Right renal pelvis (tissue), 4 donors: ENCODE measurements around the gene APBA2. TPM values are rescaled to one million over a fixed set of nuclear protein-coding genes. Genes with fewer than 3 reads are reported as not detected.
"Not testable (repeated sequence)": the region's sequence is repeated elsewhere in the genome, so short reads cannot be mapped to it uniquely, and the experiment has no call there.

Source experiments
- DNase-seq, 4 donors: peaks; one replicate each; pipeline ENCODE4 v3.0.0-alpha.2; 2013; ENCODE audit warnings: low read depth in 4 of 4, low spot score in 3 of 4, missing footprints in 1 of 4
- polyA plus RNA-seq, 4 donors: library from polyadenylated mRNA; unstranded; fragments of 120-200 nt; gene quantifications; one replicate each; pipeline ENCODE4 v1.2.1, GENCODE V29; 2013; ENCODE audit not compliant: insufficient read length in 4 of 4

The APBA2 gene
- polyA plus RNA-seq, 4 donors, result 11.4 to 15.2 (median 13.0) TPM

GRCh38 chr15:29031502-29032228, 145.9 kb downstream of the APBA2 start:
- DNase-seq, result no peak

DNA sequence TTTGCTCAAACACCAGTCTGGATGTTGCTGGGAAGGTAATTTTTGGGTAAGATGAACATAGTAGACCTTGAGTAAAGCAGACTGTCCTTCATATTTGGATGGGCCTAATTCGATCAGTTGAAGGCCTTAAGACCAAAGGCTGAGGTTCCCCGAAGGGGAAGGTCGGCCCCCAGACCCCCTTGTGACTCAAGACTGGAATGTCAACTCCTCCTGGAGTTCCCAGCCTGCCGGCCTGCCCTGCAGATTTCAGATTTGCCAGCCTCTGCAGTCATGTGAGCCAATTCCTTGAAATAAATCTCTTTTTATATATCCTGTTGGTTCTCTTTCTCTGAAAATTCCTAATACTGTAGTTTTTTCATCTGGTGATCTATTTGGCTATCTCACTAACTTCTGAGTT, 146.5 kb downstream of the APBA2 start:
- no peak for DNase-seq

DNA sequence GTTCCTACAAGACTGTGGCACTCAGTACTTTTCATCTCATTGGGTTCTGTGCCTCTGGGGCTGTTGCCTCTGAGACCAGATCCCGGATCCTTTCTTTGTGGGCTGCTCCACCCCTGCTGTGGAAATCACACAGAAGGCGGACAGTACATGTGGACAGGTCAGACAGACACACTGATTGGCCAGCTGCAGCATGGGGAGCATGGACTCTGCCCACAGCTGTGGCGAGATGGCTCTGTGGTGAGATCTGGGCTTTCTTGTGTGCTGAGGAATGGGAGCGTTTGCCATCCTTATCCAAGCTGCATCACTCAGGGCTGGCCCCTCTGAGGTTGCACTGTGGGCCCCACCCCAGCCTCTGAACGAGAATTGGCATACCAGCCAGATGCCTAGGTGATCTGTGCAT, 147.0 kb downstream of the APBA2 start:
- DNase-seq, result no peak

- DNase-seq, result no peak
These were observed 148.4 kb downstream of the APBA2 start for GRCh38 chr15:29034151-29034550.

DNA sequence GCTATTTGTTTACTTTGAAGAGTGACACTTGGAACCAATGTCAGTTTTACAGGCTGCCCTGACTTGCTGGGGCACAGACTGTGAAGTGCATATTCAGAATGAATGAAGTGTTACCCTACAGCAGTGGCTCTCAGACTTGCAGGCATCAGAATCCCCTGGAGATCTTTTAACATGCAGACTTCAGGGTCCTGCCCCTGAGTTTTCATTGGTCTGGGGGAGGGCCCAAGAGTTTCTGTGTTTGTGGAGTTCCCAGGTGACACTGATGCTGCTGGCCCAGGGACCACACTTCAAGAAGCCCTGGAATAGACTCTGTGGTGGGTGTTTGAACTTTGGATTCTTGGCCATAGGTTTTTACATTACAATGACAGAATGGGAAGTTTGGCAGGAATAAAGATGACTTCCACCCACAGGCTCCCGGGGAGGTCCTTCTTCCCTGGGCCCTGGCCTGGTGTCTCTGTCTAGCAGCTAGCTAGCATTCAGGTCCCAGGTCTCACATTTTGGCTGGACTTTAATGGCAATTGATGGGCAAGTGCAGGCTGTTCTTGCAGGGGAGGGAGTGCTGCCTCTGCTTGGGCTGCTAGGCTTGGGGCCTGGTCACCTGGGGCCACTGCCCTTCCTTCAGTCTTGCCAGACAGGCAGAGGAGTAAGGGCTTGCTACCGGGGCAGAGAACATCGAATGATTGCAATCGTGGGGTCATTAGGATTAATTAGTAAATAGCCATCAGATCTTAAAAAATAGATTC, 149.0 kb downstream of the APBA2 start:
- no peak for DNase-seq

GRCh38 chr15:29035336-29036285, 149.8 kb downstream of the APBA2 start:
- DNase-seq, result no peak

- DNase-seq, result no peak
These were observed 152.4 kb downstream of the APBA2 start for GRCh38 chr15:29037997-29038705.

DNA sequence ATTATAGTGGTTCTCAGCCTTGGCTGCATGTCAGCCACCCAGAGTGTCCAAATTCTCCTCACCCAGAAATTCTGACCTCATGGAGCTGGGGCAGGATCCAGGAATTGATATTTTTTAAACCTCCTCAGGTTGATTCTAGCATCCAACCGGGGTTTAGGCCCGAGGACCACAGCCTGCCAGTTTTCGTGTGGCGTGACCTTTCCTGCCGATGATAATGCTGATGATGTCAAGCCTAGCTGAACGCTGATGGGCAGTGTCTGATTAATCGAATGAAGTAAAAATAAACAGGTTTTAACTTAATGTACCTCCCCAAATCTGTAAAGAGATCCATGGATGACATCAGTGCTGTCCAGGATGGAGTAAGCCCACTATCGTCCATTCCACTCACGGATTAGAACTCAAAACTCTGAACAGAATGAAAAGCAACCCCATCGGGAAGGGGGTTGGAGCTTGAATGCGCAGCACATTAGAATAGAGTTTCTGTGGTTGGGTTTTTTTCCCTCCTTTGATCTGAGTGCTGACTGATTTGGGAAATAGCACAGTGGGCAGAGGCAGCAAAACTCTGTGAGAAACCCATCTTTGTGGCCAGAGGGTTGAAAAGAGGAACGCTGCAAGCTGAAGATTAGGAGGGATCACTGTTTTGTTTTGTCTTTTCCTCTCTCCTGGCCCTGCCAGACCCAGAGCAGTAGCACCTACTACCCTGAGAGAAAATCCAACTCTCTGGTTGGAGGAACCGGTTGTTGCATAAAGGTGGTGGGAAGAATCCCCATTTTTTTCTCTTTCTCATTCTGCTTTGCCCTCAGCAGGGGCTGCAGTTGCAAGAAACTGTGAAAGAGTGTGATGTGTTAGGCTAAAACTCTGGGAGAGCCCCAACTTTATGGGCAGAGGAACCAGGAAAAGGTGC, 153.9 kb downstream of the APBA2 start:
- no peak for DNase-seq

DNA sequence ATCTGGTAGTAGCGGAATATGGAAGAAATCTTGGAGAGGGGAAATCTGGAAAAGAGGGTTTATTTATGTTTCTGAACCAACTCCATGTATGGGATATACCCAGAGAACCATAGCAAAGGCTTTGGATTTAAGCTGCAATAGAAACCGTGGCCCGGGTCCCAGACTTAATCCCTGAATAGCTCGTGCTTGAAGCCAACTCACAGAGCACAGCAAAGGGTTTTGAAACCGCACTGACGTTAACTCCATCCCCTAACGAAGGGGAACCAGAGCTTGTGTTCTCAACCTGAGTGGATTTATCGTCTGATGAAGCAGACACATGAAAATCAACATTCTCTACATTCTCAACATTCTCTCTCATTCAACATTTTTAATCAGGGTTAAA, 154.6 kb downstream of the APBA2 start:
- no peak for DNase-seq

GRCh38 chr15:29043736-29044502, 158.1 kb downstream of the APBA2 start:
- DNase-seq, result no peak

DNA sequence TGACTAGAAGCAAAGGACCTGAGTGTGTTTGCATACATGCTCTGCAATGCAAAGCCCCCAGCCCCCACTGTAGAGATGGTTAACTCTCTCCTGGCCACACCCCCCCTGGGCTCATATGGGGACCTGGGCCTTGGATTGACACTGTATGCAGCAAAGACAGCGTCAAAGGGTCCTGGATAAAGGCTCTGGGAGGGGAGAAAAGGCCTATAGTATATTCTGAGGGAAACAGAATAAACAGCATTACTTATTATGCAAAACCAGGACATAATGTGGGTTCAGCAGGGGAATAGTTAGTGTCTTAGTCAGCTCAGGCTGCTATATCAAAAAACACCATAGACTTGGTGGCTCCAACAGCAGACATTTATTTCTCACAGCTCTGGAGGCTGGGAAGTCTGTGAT, 158.7 kb downstream of the APBA2 start:
- no peak for DNase-seq

GRCh38 chr15:29045161-29045560, 159.4 kb downstream of the APBA2 start:
- not testable (repeated sequence) for DNase-seq

DNA sequence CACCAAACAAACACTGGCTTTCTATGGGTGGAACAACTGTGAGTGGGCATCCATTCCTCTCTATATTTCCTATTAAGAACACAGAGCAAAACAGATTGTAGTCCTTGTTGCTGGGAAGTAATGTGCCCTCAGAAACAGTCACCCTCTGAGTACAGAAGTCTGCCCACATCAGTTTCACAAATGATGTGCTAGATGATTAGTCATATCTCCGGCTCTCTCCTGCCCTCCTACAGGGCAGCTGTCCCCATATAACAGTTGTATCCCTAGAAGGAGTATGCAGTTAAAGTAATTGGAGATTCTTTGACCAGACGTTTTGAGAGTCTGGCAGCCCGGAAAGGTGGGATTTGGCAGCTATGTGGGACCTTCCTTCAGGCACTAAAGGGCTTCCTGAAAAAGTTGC, 159.9 kb downstream of the APBA2 start:
- DNase-seq, result no peak

DNA sequence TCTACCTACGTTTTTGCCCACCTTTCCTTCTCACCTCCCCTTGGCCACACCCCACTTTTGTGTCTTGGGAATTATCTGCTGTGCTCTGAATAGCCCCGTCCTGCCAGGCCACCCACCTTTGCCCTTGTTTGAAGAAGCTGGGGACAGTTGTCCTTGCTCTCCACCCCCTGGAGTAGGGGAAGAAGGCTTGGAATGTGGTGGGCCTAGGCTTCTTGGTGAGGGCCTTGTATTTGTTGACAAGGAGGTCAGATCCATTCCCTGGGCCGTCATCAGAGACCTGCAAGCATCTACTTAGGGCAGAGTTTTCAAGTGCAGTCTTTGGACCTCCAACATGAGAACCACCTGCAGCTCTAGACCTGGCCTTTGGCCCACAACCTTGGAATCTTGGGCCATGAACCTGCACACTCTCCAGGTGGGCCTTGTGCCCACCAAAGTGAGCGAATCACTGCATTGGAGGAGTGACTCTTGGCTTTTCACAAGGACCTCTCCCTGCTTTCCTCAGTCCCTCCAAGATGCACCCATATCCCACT, 160.6 kb downstream of the APBA2 start:
- DNase-seq, result no peak

GRCh38 chr15:29046977-29047376, 161.2 kb downstream of the APBA2 start:
- DNase-seq, result no peak

DNA sequence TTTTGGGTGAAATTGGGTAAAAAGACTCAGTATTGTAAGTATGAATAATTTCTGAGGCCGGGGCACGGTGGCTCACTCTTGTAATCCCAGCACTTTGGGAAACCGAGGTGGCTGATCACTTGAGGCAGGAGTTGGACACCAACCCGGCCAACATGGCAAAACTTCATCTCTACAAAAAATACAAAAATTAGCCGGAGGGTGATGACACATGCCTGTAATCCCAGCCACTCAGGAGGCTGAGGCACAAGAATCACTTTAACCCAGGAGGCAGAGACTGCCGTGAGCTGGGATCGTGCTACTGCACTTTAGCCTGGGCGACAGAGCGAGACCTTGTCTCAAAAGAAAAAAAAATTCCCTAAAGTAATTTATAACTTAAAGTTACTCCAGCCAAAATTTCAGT, 162.2 kb downstream of the APBA2 start:
- no peak for DNase-seq

GRCh38 chr15:29050870-29051269, 165.1 kb downstream of the APBA2 start:
- DNase-seq, result no peak

DNA sequence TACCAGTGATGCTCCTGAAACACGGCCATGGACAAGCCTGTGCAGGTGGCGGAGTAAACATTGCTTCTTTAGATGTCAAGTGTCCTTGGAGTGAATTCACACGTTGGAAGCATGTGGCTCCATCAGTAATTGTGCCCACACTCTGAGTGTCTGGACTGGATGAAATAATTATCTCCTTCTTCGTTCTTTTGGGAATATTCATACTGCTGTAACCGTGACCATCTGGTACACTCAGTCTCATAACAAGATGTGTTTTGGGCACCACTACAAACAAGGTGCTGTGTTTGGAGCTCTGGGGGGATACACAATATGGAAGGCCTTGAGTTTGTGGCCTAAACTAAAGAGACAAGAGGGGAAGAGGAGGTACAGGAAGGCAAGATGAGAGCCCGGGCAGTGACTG, 165.6 kb downstream of the APBA2 start:
- DNase-seq, result no peak

DNA sequence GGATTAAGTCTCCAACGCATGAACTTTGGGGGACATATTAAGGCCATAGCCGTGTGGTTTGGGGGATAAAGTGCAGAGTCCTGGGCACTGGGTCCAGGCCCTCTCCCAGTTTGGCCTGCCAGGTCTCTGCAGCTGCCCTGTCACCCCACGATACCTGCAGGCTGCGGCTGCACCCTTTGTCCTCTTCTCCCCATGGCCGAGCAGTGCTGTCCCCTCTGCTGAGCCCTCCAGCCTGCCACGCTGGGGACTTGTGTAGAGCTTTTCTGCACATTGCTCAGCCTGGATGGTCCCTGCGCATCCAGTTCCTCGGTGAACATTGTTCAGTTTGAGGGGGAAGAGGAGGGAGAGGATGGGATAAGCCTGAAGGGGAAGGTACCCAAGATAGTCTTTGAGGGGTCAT, 167.2 kb downstream of the APBA2 start:
- DNase-seq, result no peak
